Osteoblast (primary cell): ENCODE results near the gene MTMR1. TPM values are rescaled to one million over a fixed set of nuclear protein-coding genes. Genes with fewer than 3 reads are reported as not detected.

Source experiments
- DNase-seq: peaks from one replicate; pipeline ENCODE4 v3.0.0; 2011; ENCODE audit warnings: low spot score, mixed read lengths; ENCODE audit not compliant: insufficient read length; ENCODE audit errors: missing footprints
- H2AFZ ChIP-seq: 2 replicates; pipeline ENCODE4 v1.6.0; 2011; ENCODE audit warnings: mild to moderate bottlenecking, low read length
- H3K27ac ChIP-seq: 2 replicates; pipeline ENCODE4 v1.5.1; 2011; ENCODE audit warnings: mild to moderate bottlenecking, low read depth, low read length, moderate library complexity
- H3K27me3 ChIP-seq: 2 replicates; pipeline ENCODE4 v1.6.0; 2012; ENCODE audit warnings: mild to moderate bottlenecking, control low read depth, inconsistent platforms, low read length, moderate library complexity; ENCODE audit not compliant: insufficient read depth
- H3K36me3 ChIP-seq: 2 replicates; pipeline ENCODE4 v1.5.1; 2011; ENCODE audit warnings: mild to moderate bottlenecking, low read length, control low read depth, moderate library complexity; ENCODE audit not compliant: insufficient read depth
- H3K4me1 ChIP-seq: 2 replicates; pipeline ENCODE4 v1.5.1; 2011; ENCODE audit warnings: mild to moderate bottlenecking, low read length, control low read depth, moderate library complexity; ENCODE audit not compliant: insufficient read depth
- H3K4me2 ChIP-seq: 2 replicates; pipeline ENCODE4 v1.6.0; 2011; ENCODE audit warnings: mild to moderate bottlenecking, low read length; ENCODE audit not compliant: insufficient read depth
- H3K4me3 ChIP-seq: fragments of 200-600 bp; sonication (generic); 3 replicates; pipeline ENCODE4 v1.5.1; 2012; ENCODE audit warnings: mild to moderate bottlenecking, low read length, inconsistent platforms; ENCODE audit not compliant: insufficient read depth
- H3K79me2 ChIP-seq: 2 replicates; pipeline ENCODE4 v1.6.0; 2012; ENCODE audit warnings: mild to moderate bottlenecking, low read length, control low read depth, inconsistent platforms; ENCODE audit not compliant: insufficient read depth
- H3K9me3 ChIP-seq: 2 replicates; pipeline ENCODE4 v1.5.1; 2011; ENCODE audit warnings: low read depth, low read length, control low read depth
- H4K20me1 ChIP-seq: 2 replicates; pipeline ENCODE4 v1.6.0; 2012; ENCODE audit warnings: mild to moderate bottlenecking, low read length, control low read depth; ENCODE audit not compliant: insufficient read depth
- total RNA-seq: library from RNA; depleted of rRNA; stranded (reverse); fragments of >200 nt; gene quantifications from 2 replicates; pipeline ENCODE4 v1.2.3, GENCODE V29; 2012
- TF ChIP-seq, protein P1 (sequence below): IDR thresholded peaks from 2 replicates; pipeline ENCODE4 v1.5.1; 2011; ENCODE audit warnings: mild to moderate bottlenecking, low read depth, low read length, moderate library complexity; ENCODE audit errors: extremely low read depth

The MTMR1 gene
- total RNA-seq, 1 donor = 17.0 TPM

DNA sequence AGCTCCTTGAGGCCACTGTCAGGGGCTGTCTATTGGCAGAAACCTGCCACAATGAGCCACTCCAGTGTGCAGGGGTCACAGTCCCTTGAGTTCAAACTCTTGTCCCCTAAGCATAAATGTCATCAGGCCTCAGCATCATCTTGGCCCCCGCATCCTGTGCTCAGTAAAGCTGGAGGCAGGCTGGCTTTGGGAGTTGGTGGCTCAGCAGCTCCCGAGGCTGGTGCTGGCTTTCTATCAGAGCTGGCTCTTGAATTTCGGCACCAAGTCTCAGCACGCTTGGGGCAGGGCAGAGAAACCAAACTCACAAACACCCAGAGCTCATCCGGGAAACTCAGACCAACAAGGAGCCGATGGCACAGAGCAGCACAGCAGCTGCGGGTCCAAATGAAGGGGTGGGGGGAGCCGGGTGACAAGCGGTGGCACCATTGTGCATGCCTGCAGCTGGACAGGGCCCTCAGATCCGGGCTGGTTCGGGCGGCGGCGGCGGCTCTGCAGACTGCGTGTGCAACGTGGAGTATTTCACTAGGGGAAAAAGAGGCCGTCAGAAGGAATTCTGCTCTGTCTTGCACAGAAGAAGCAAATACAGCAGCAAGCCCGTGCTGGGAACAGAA, 75.5 kb downstream of the MTMR1 start:
- Histone ChIP-seq H4K20me1 (no peaks in the 10 kb centered on the region), H3K4me2 (no peak overlapping the region), H3K4me3 (no peak overlapping the region), H3K9me3 (no peaks in the 10 kb centered on the region), H3K27ac (no peak overlapping the region), H3K36me3 (no peaks in the 10 kb centered on the region), H2AFZ (no peak overlapping the region), H3K27me3 (no peaks in the 10 kb centered on the region), H3K4me1 (peaks cover 10% of the 10 kb centered on the region), H3K79me2 (no peaks in the 10 kb centered on the region)
- DNase-seq = peak; percentile 79
- TF ChIP-seq, protein P1, sequence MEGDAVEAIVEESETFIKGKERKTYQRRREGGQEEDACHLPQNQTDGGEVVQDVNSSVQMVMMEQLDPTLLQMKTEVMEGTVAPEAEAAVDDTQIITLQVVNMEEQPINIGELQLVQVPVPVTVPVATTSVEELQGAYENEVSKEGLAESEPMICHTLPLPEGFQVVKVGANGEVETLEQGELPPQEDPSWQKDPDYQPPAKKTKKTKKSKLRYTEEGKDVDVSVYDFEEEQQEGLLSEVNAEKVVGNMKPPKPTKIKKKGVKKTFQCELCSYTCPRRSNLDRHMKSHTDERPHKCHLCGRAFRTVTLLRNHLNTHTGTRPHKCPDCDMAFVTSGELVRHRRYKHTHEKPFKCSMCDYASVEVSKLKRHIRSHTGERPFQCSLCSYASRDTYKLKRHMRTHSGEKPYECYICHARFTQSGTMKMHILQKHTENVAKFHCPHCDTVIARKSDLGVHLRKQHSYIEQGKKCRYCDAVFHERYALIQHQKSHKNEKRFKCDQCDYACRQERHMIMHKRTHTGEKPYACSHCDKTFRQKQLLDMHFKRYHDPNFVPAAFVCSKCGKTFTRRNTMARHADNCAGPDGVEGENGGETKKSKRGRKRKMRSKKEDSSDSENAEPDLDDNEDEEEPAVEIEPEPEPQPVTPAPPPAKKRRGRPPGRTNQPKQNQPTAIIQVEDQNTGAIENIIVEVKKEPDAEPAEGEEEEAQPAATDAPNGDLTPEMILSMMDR = no peak

DNA sequence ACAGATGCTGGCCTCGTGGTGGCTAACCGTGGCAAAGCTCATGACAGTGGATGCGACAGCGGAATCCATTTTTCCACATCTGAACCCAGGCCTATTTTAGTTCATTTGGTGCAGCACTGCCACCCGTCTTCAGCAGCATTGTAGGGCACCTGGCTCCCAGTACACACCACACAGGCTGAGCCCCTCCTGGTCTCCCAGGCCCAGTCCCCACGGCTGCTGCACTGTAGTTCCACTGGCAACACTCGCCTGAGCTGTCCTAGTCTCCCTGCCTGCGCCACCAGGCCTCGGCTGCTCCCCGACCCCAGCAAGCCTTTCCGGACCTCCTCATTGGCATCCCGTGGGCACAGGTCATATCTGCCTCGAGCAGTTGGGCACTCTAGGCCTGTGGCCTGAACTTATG, 76.2 kb downstream of the MTMR1 start:
- no peaks in the 10 kb centered on the region for H3K79me2 ChIP-seq
- no peaks in the 10 kb centered on the region for H3K27me3 ChIP-seq
- H4K20me1 ChIP-seq = no peaks in the 10 kb centered on the region
- peaks cover 10% of the 10 kb centered on the region for H3K4me1 ChIP-seq
- H3K4me2 ChIP-seq = no peak overlapping the region
- H2AFZ ChIP-seq = no peak overlapping the region
- H3K27ac ChIP-seq = no peak overlapping the region
- no peaks in the 10 kb centered on the region for H3K9me3 ChIP-seq
- no peaks in the 10 kb centered on the region for H3K36me3 ChIP-seq
- H3K4me3 ChIP-seq = no peak overlapping the region
- TF ChIP-seq, protein P1 = no peak
- peak; percentile 80 for DNase-seq

DNA sequence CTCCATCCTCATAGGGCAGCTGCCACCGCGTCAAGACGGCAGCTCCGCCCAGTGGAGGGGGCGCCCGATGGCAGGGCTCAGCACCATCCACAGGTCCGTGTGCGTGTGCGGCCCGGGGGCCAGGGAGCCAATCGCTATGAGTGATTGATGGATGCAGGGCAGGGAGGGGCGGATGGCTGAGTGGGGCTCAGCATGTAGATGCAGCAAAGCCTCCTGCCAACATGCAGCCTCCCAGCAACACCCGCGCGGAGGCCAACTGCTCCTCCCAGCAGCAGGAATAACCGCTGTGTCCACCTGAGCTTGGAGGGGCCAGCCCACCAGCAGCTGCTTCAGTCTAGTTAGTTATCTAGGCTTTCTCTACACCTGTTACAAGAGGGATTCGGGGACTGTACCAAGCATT, 77.4 kb downstream of the MTMR1 start:
- Histone ChIP-seq H3K4me1 (peaks cover 10% of the 10 kb centered on the region), H3K27ac (no peak overlapping the region), H3K27me3 (no peaks in the 10 kb centered on the region), H3K4me3 (no peak overlapping the region), H2AFZ (no peak overlapping the region), H3K36me3 (no peaks in the 10 kb centered on the region), H3K4me2 (no peak overlapping the region), H3K79me2 (no peaks in the 10 kb centered on the region), H4K20me1 (no peaks in the 10 kb centered on the region), H3K9me3 (no peaks in the 10 kb centered on the region)
- TF ChIP-seq, protein P1 = no peak
- DNase-seq = no peak

DNA sequence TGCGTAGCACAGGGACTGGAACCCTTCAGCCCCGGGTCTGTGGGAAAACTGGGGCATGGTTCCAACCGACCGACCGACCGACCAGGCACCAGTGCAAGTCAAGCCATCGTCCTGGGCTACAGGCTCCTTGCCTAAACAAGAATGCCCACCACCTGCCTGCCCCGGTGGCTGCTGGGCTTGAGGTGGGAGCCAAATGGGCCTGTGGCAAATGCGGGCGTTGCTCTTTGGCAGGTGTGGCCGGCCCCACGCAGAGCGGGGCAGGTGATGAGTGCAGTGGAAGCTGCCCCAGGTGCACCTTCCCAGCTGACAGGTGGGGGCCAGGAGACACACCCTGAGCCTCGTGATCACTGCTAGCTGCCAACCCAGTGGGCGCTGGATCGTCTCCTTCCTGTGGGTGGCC, 77.9 kb downstream of the MTMR1 start:
- Histone ChIP-seq H3K4me2 (no peak overlapping the region), H3K36me3 (no peaks in the 10 kb centered on the region), H2AFZ (no peak overlapping the region), H3K4me3 (no peak overlapping the region), H3K4me1 (peaks cover 10% of the 10 kb centered on the region), H3K27me3 (no peaks in the 10 kb centered on the region), H3K79me2 (no peaks in the 10 kb centered on the region), H4K20me1 (no peaks in the 10 kb centered on the region), H3K27ac (no peak overlapping the region), H3K9me3 (no peaks in the 10 kb centered on the region)
- TF ChIP-seq, protein P1 = no peak
- DNase-seq = no peak
